SK-N-SH (cell line): ENCODE measurements around the gene CFAP100. TPM values are rescaled to one million over a fixed set of nuclear protein-coding genes. Genes with fewer than 3 reads are reported as not detected.

ENCODE experiments used
- CTCF ChIA-PET: fragments of 300-600, 350-600 bp; formaldehyde crosslinking; extraction: SDS; loops from one replicate; lab custom pipeline; 2021; lab: Yijun Ruan, JAX
- POLR2A ChIA-PET: fragments of 350-600 bp; sonication (Branson Sonifier 250); formaldehyde crosslinking; extraction: SDS; loops from one replicate; lab custom pipeline; 2020; ENCODE audit warnings: antibody characterized with exemption, inconsistent platforms; lab: Yijun Ruan, JAX
- DNase-seq: peaks from one replicate; pipeline ENCODE4 v3.0.0; 2012
- H2AFZ ChIP-seq: fragments of 200-600 bp; sonication (generic); 2 replicates; pipeline ENCODE4 v1.8.1; 2016; ENCODE audit warnings: antibody characterized with exemption, mild to moderate bottlenecking, low read depth
- H3F3A ChIP-seq: fragments of 200-600 bp; sonication (generic); replicated peaks from 2 replicates; pipeline ENCODE3; 2016; ENCODE audit warnings: antibody characterized with exemption, mild to moderate bottlenecking; ENCODE audit not compliant: insufficient read depth
- H3K27ac ChIP-seq, 2 experiments: fragments of 200-500 bp in 1 of 2; fragments of 200-600 bp in 1 of 2; sonication (Bioruptor generic) in 1 of 2; sonication (generic), shearing (Covaris generic) in 1 of 2; 2 replicates each; pipeline versions ENCODE4 v1.5.1 to v1.6.1; 2014 to 2016; ENCODE audit warnings: low read depth in 2 of 2, inconsistent platforms in 1 of 2, low read length in 1 of 2, mild to moderate bottlenecking in 1 of 2, mixed read lengths in 1 of 2
- H3K27me3 ChIP-seq: fragments of 200-600 bp; sonication (generic), shearing (Covaris generic); 2 replicates; pipeline ENCODE4 v1.6.1; 2016; ENCODE audit warnings: mixed run types; ENCODE audit not compliant: insufficient read depth
- H3K36me3 ChIP-seq, 2 experiments: fragments of 200-500 bp in 1 of 2; fragments of 200-600 bp in 1 of 2; sonication (Bioruptor generic) in 1 of 2; sonication (generic) in 1 of 2; replicated peaks in 1 of 2; 2 replicates each; pipeline versions ENCODE3 to v1.5.1; 2014 to 2016; ENCODE audit warnings: low read length in 1 of 2, mild to moderate bottlenecking in 1 of 2; ENCODE audit not compliant: insufficient read depth in 2 of 2, control insufficient read depth in 1 of 2
- H3K4me1 ChIP-seq, 2 experiments: fragments of 200-500 bp in 1 of 2; fragments of 200-600 bp in 1 of 2; sonication (Bioruptor generic) in 1 of 2; sonication (generic), shearing (Covaris generic) in 1 of 2; 2 replicates each; pipeline versions ENCODE4 v1.5.1 to v1.6.1; 2014 to 2016; ENCODE audit warnings: low read depth in 1 of 2, low read length in 1 of 2, mixed run types in 1 of 2; ENCODE audit not compliant: insufficient read depth in 2 of 2, control insufficient read depth in 1 of 2
- H3K4me2 ChIP-seq: fragments of 200-600 bp; sonication (generic), shearing (Covaris generic); 2 replicates; pipeline ENCODE4 v1.6.1; 2017; ENCODE audit warnings: mixed run types
- H3K4me3 ChIP-seq, 2 experiments: fragments of 200-500 bp in 1 of 2; fragments of 200-600 bp in 1 of 2; sonication (Bioruptor generic) in 1 of 2; sonication (generic), shearing (Covaris generic) in 1 of 2; 2 replicates each; pipeline versions ENCODE4 v1.5.1 to v1.8.1; 2014 to 2016; ENCODE audit warnings: low read depth in 2 of 2, inconsistent platforms in 1 of 2, low read length in 1 of 2, mild to moderate bottlenecking in 1 of 2, mixed read lengths in 1 of 2, moderate library complexity in 1 of 2
- H3K79me2 ChIP-seq: fragments of 200-600 bp; sonication (generic); 2 replicates; pipeline ENCODE4 v1.8.1; 2017; ENCODE audit warnings: mild to moderate bottlenecking; ENCODE audit not compliant: insufficient read depth
- H3K9ac ChIP-seq: fragments of 200-600 bp; sonication (generic); 2 replicates; pipeline ENCODE4 v1.6.1; 2017; ENCODE audit warnings: mixed run types
- H3K9me2 ChIP-seq: fragments of 200-600 bp; sonication (generic); 2 replicates; pipeline ENCODE4 v1.6.1; 2017; ENCODE audit warnings: mixed run types
- H3K9me3 ChIP-seq: fragments of 200-600 bp; sonication (generic); 2 replicates; pipeline ENCODE4 v1.6.1; 2017; ENCODE audit warnings: mixed run types, mild to moderate bottlenecking, moderate library complexity
- H4K20me1 ChIP-seq: fragments of 200-600 bp; sonication (generic); 2 replicates; pipeline ENCODE4 v1.6.1; 2017; ENCODE audit warnings: mild to moderate bottlenecking, mixed run types; ENCODE audit not compliant: insufficient read depth
- CTCF ChIP-seq: fragments of 200-600 bp; sonication (generic); IDR thresholded peaks from 2 replicates; pipeline ENCODE4 v1.6.1; 2017; ENCODE audit warnings: antibody characterized with exemption, mild to moderate bottlenecking, moderate library complexity
- ELF1 ChIP-seq: IDR thresholded peaks from 2 replicates; pipeline ENCODE4 v1.4.0; 2012
- GABPA ChIP-seq: IDR thresholded peaks from 2 replicates; pipeline ENCODE4 v1.4.0; 2012; ENCODE audit warnings: low read depth, mild to moderate bottlenecking
- GATA2 ChIP-seq: sonication (generic); formaldehyde crosslinking; IDR thresholded peaks from 2 replicates; pipeline ENCODE4 v1.5.0; 2020; ENCODE audit warnings: mild to moderate bottlenecking, missing genetic modification reagents
- IRF3 ChIP-seq: fragments of 150-350 bp; IDR thresholded peaks from 2 replicates; pipeline ENCODE4 v1.6.1; 2016; ENCODE audit warnings: mild to moderate bottlenecking, low read depth, low read length
- JUND ChIP-seq: IDR thresholded peaks from 2 replicates; pipeline ENCODE4 v1.4.0; 2012
- MAX ChIP-seq: IDR thresholded peaks from 2 replicates; pipeline ENCODE4 v1.4.0; 2012; ENCODE audit warnings: low read depth
- MEF2A ChIP-seq: IDR thresholded peaks from 2 replicates; pipeline ENCODE4 v1.4.0; 2012; ENCODE audit warnings: low read depth, borderline replicate concordance
- MXI1 ChIP-seq: IDR thresholded peaks from 2 replicates; pipeline ENCODE4 v1.6.1; 2012; ENCODE audit warnings: mild to moderate bottlenecking, low read depth, low read length, improper control_type of control experiment
- NRF1 ChIP-seq: IDR thresholded peaks from 2 replicates; pipeline ENCODE4 v1.6.1; 2012; ENCODE audit warnings: low read depth, mild to moderate bottlenecking, low read length
- RAD21 ChIP-seq: IDR thresholded peaks from 2 replicates; pipeline ENCODE4 v1.6.1; 2012; ENCODE audit warnings: mild to moderate bottlenecking, low read length
- REST ChIP-seq: IDR thresholded peaks from 2 replicates; pipeline ENCODE4 v1.6.1; 2012; ENCODE audit warnings: mild to moderate bottlenecking, low read depth, low read length, moderate library complexity
- SIN3A ChIP-seq: IDR thresholded peaks from 2 replicates; pipeline ENCODE4 v1.6.1; 2012; ENCODE audit warnings: low read depth, mild to moderate bottlenecking, low read length, moderate library complexity, borderline replicate concordance
- SMC3 ChIP-seq: IDR thresholded peaks from 2 replicates; pipeline ENCODE4 v1.6.1; 2012; ENCODE audit warnings: low read depth, low read length, improper control_type of control experiment
- TCF12 ChIP-seq: IDR thresholded peaks from 2 replicates; pipeline ENCODE4 v1.4.0; 2012
- TEAD4 ChIP-seq: IDR thresholded peaks from 2 replicates; pipeline ENCODE4 v1.4.0; 2012; ENCODE audit warnings: mild to moderate bottlenecking, borderline replicate concordance; ENCODE audit not compliant: insufficient read depth
- YY1 ChIP-seq: IDR thresholded peaks from 2 replicates; pipeline ENCODE4 v1.4.0; 2012; ENCODE audit warnings: low read depth, mild to moderate bottlenecking
- WGBS: methylation state at CpG from one replicate; pipeline ENCODE4 v1.1.6; 2017; ENCODE audit warnings: low lambda C conversion rate; 5-methylcytosine and 5-hydroxymethylcytosine counted together
- polyA plus RNA-seq, 3 experiments: library from polyadenylated mRNA; depleted of rRNA; stranded (reverse); fragments of >200 nt; gene quantifications; 2 replicates each; pipeline ENCODE4 v1.2.3, GENCODE V29; 2012

Gene CFAP100
- polyA plus RNA-seq, 1 of the 3 experiments (the other 2 are of a cell fraction): not detected

- no peak for TF ChIP-seq MAX
Measured at GRCh38 chr3:126367316-126367805, 27.3 kb upstream of the CFAP100 start (continued).

- DNase-seq: no peak
- POLR2A ChIA-PET: no interaction called here
- H3K36me3 ChIP-seq: no peaks in the 10 kb centered on the region
- H3K79me2 ChIP-seq: no peaks in the 10 kb centered on the region
- peaks cover 0 to 8% of the 10 kb centered on the region in 2 experiments; a peak in 1 of 4 replicates for H3K4me1 ChIP-seq
- no peak overlapping the region for H3K27ac ChIP-seq
- TF ChIP-seq MXI1 (no peak), MAX (no peak), MEF2A (no peak), RAD21 (no peak), ELF1 (no peak), JUND (no peak), GATA2 (CRISPR knock-in tag) (no peak), NRF1 (no peak), SMC3 (no peak), YY1 (no peak), CTCF (no peak), SIN3A (no peak), GABPA (no peak), IRF3 (no peak), TCF12 (no peak), REST (no peak), TEAD4 (no peak)
- H3K9ac ChIP-seq: no peak overlapping the region
- CTCF ChIA-PET: no interaction called here
- H2AFZ ChIP-seq: no peak overlapping the region
- no peaks in the 10 kb centered on the region for H3F3A ChIP-seq
- H3K4me3 ChIP-seq: no peak overlapping the region
- no peaks in the 10 kb centered on the region for H3K9me2 ChIP-seq
- no peak overlapping the region for H3K4me2 ChIP-seq
- no peaks in the 10 kb centered on the region for H3K27me3 ChIP-seq
- H4K20me1 ChIP-seq: no peaks in the 10 kb centered on the region
- H3K9me3 ChIP-seq: no peaks in the 10 kb centered on the region
- WGBS: 38% methylated on average over 2 of the region's 2 CpGs
Measured at GRCh38 chr3:126369490-126369889, 25.2 kb upstream of the CFAP100 start.
